Natural killer cell (primary cell): ENCODE data around the gene SLC43A1. TPM values are rescaled to one million over a fixed set of nuclear protein-coding genes. Genes with fewer than 3 reads are reported as not detected.

Experiments used
- ATAC-seq, 3 donors: fragments of 150-1000 bp in 2 of 3; fragments of 200-7000 bp in 1 of 3; cut with Tn5 transposase; 1 replicate in 1 of 3; 2 replicates in 2 of 3; pipeline ENCODE4 v1.10.0; 2021; ENCODE audit warnings: mild to moderate bottlenecking in 2 of 3, moderate library complexity in 2 of 3
- DNase-seq, 2 donors: peaks; one replicate each; pipeline versions ENCODE4 v3.0.0 to v3.0.0-alpha.2; 2013 to 2021; ENCODE audit warnings: mixed read lengths in 1 of 2
- H3K27ac ChIP-seq: one replicate; pipeline ENCODE4 v1.5.1; 2013; ENCODE audit warnings: mild to moderate bottlenecking, low read length
- H3K27me3 ChIP-seq: one replicate; pipeline ENCODE4 v1.6.1; 2013; ENCODE audit warnings: low read length; ENCODE audit not compliant: control insufficient read depth, insufficient read depth
- H3K36me3 ChIP-seq: one replicate; pipeline ENCODE4 v1.6.1; 2013; ENCODE audit warnings: low read length; ENCODE audit not compliant: control insufficient read depth, insufficient read depth
- H3K4me1 ChIP-seq: one replicate; pipeline ENCODE4 v1.6.1; 2013; ENCODE audit warnings: low read length; ENCODE audit not compliant: control insufficient read depth, insufficient read depth
- H3K4me3 ChIP-seq: one replicate; pipeline ENCODE4 v1.5.1; 2013; ENCODE audit warnings: low read length
- H3K9me3 ChIP-seq: one replicate; pipeline ENCODE4 v1.6.1; 2013; ENCODE audit warnings: low read length; ENCODE audit not compliant: control insufficient read depth, insufficient read depth
- H3K27ac Mint-ChIP-seq, 2 donors: one replicate each; pipeline ENCODE4 v1.8.0; 2022; ENCODE audit warnings: mild to moderate bottlenecking in 2 of 2, mixed read lengths in 2 of 2, moderate library complexity in 1 of 2
- H3K27me3 Mint-ChIP-seq, 2 donors: one replicate each; pipeline ENCODE4 v1.8.0; 2022; ENCODE audit warnings: low read depth in 2 of 2, mixed read lengths in 2 of 2
- H3K36me3 Mint-ChIP-seq: one replicate; pipeline ENCODE4 v1.8.0; 2022; ENCODE audit warnings: mixed read lengths
- H3K4me1 Mint-ChIP-seq, 2 donors: one replicate each; pipeline ENCODE4 v1.8.0; 2022; ENCODE audit warnings: mixed read lengths in 2 of 2
- H3K4me3 Mint-ChIP-seq: one replicate; pipeline ENCODE4 v1.8.0; 2022; ENCODE audit warnings: mild to moderate bottlenecking, moderate library complexity, mixed read lengths
- H3K9me3 Mint-ChIP-seq, 2 donors: one replicate each; pipeline ENCODE4 v1.8.0; 2022; ENCODE audit warnings: mixed read lengths in 2 of 2
- CTCF ChIP-seq: fragments of 200-600 bp; IDR thresholded peaks from one replicate; pipeline ENCODE4 v1.8.0; 2022; ENCODE audit warnings: antibody characterized with exemption
- WGBS: methylation state at CpG from one replicate; pipeline ENCODE4 v1.1.7; 2013; ENCODE audit warnings: missing lambda C conversion rate; ENCODE audit not compliant: insufficient coverage; 5-methylcytosine and 5-hydroxymethylcytosine counted together
- intact Hi-C: fragments of 100-400 bp; cut with micrococcal nuclease; formaldehyde crosslinking; loops from one replicate; pipeline ENCODE4 v1.14.2; 2022
- total RNA-seq, 4 donors: library from RNA; stranded (reverse); fragments of 120-200 nt in 1 of 4; gene quantifications; one replicate each; pipeline versions ENCODE4 v1.2.3 to v1.2.4, GENCODE V29; 2013 to 2022

SLC43A1 gene
- total RNA-seq, 3 donors from 2014 or later (not counting 1 experiment from before 2014, with no cell fraction given) = 11.3 to 20.6 (median 13.9) TPM

GRCh38 chr11:57475671-57476046 is 39.8 kb downstream of the SLC43A1 start:
- Histone ChIP-seq H3K9me3 (no peaks in the 10 kb centered on the region), H3K27me3 (no peaks in the 10 kb centered on the region), H3K36me3 (no peaks in the 10 kb centered on the region), H3K27ac (peak overlapping the region; percentile 19), H3K4me3 (peak overlapping the region; percentile 17), H3K4me1 (peaks cover 36% of the 10 kb centered on the region)
- Mint-ChIP-seq H3K27ac (peak overlapping the region in 1 of 2 donors; percentile 84), H3K4me1 (peaks cover 30 to 55% of the 10 kb centered on the region in 2 donors), H3K36me3 (no peaks in the 10 kb centered on the region), H3K9me3 (no peaks in the 10 kb centered on the region), H3K4me3 (peak overlapping the region; percentile 85), H3K27me3 (peaks cover 3 to 7% of the 10 kb centered on the region in 2 donors)
- no peak for DNase-seq
- 79% methylated on average over 5 of the region's 5 CpGs for WGBS
- no peak for ATAC-seq
- intact Hi-C loops = no loop called here
- TF ChIP-seq CTCF = no peak

- no peak overlapping the region for H3K4me3 ChIP-seq
- Mint-ChIP-seq H3K9me3 (no peaks in the 10 kb centered on the region), H3K27me3 (peaks cover 2 to 3% of the 10 kb centered on the region in 2 donors), H3K4me3 (peak overlapping the region; percentile 85), H3K27ac (peak overlapping the region in 1 of 2 donors; percentile 90), H3K4me1 (peaks cover 27 to 52% of the 10 kb centered on the region in 2 donors), H3K36me3 (no peaks in the 10 kb centered on the region)
- H3K36me3 ChIP-seq = no peaks in the 10 kb centered on the region
- WGBS = 67% methylated on average over 1 of the region's 1 CpG
- no peak for TF ChIP-seq CTCF
- H3K4me1 ChIP-seq = peaks cover 36% of the 10 kb centered on the region
- H3K27me3 ChIP-seq = no peaks in the 10 kb centered on the region
- ATAC-seq = no peak
- intact Hi-C loops = no loop called here
- no peak overlapping the region for H3K27ac ChIP-seq
- H3K9me3 ChIP-seq = no peaks in the 10 kb centered on the region
- DNase-seq = no peak
Observed at GRCh38 chr11:57475191-57475590, 40.3 kb downstream of the SLC43A1 start.

- Mint-ChIP-seq H3K27ac (peak overlapping the region in 1 of 2 donors; percentile 90), H3K9me3 (no peaks in the 10 kb centered on the region), H3K4me1 (peaks cover 24 to 48% of the 10 kb centered on the region in 2 donors), H3K36me3 (no peaks in the 10 kb centered on the region), H3K4me3 (peak overlapping the region; percentile 45), H3K27me3 (no peaks in the 10 kb centered on the region)
- Histone ChIP-seq H3K36me3 (no peaks in the 10 kb centered on the region), H3K9me3 (no peaks in the 10 kb centered on the region), H3K4me1 (peaks cover 36% of the 10 kb centered on the region), H3K4me3 (no peak overlapping the region), H3K27me3 (no peaks in the 10 kb centered on the region), H3K27ac (no peak overlapping the region)
- ATAC-seq (no peak), DNase-seq (no peak)
- 62% methylated on average over 4 of the region's 5 CpGs for WGBS
- no peak for TF ChIP-seq CTCF
- intact Hi-C loops = no loop called here
Observed at GRCh38 chr11:57474803-57475115, 40.7 kb downstream of the SLC43A1 start.
